Neural progenitor cell (in vitro differentiated cells): ENCODE data around the gene TRAF1.

Experiments used
- EZH2 ChIP-seq: fragments of 200-600 bp; sonication (generic); IDR thresholded peaks from 2 replicates; pipeline ENCODE4 v1.6.1; 2017; ENCODE audit warnings: antibody characterized with exemption, mild to moderate bottlenecking, moderate library complexity
- EZH2phosphoT487 ChIP-seq: fragments of 200-600 bp; sonication (generic); IDR thresholded peaks from 2 replicates; pipeline ENCODE4 v1.6.1; 2017; ENCODE audit warnings: antibody characterized with exemption
- TF ChIP-seq, protein P1 (sequence below): fragments of 200-600 bp; sonication (generic); IDR thresholded peaks from 2 replicates; pipeline ENCODE4 v1.5.1; 2017; ENCODE audit warnings: antibody characterized with exemption, mild to moderate bottlenecking

DNA sequence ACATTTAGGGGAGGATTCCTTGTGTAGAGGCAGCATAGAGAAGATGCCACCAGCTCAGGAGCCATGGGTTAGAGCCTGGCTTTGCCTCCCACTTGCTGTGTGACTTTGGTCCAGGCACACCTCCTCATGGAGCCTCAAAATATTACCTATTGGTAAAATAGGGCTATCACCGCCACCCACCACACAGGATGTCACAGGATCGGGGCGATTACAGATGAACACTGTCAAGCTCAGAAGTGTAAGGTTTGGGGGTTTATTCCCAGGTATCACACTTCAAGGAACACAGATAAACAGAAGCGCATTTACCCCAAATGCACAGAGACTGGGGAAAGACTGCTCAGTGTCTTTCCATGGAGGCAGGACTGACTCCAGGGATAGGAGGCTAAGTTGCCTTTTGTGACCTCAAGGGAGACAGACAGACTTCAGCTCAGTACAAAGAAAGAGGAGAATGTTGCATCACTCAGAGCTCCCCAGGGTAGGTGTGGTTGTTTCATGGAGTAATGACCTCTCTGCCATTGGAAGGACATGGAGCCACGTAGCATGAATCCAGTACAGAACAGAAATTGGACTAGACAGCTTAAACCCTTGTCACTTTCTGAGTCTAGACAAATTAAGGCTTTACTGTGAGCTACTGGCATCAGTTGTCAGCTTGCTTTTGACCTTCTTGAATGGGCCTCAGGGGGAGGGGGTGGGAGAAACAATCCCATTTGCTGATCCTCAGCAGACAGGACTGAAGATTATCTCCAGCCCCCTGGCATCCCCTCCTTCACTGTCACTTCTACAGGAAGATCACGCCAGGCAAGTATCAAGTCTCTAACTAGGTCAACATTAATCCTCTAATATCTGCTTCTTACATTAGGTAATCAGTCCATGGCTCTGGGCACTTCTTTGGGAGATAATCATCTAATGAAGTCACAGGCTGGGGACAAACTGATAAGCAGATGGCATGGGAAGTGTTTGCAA lies 6.5 kb downstream of the TRAF1 start:
- TF ChIP-seq, protein P1, sequence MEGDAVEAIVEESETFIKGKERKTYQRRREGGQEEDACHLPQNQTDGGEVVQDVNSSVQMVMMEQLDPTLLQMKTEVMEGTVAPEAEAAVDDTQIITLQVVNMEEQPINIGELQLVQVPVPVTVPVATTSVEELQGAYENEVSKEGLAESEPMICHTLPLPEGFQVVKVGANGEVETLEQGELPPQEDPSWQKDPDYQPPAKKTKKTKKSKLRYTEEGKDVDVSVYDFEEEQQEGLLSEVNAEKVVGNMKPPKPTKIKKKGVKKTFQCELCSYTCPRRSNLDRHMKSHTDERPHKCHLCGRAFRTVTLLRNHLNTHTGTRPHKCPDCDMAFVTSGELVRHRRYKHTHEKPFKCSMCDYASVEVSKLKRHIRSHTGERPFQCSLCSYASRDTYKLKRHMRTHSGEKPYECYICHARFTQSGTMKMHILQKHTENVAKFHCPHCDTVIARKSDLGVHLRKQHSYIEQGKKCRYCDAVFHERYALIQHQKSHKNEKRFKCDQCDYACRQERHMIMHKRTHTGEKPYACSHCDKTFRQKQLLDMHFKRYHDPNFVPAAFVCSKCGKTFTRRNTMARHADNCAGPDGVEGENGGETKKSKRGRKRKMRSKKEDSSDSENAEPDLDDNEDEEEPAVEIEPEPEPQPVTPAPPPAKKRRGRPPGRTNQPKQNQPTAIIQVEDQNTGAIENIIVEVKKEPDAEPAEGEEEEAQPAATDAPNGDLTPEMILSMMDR: no peak
- TF ChIP-seq EZH2 (no peak), EZH2phosphoT487 (no peak)
